Gastrocnemius medialis (tissue), 4 donors: ENCODE measurements around the gene ZNF320. TPM values are rescaled to one million over a fixed set of nuclear protein-coding genes. Genes with fewer than 3 reads are reported as not detected.
"Not testable (repeated sequence)": the region's sequence is repeated elsewhere in the genome, so short reads cannot be mapped to it uniquely, and the experiment has no call there.

Experiments used
- ATAC-seq, 2 donors: fragments of 150-250 bp; one replicate each; pipeline ENCODE4 v1.9.1; 2016
- DNase-seq, 2 donors: peaks; one replicate each; pipeline ENCODE4 v3.0.0-alpha.2; 2019
- H3K27ac ChIP-seq, 4 donors: fragments of 200-600 bp; sonication (generic); 1 replicate in 1 of 4; 2 replicates in 3 of 4; pipeline ENCODE4 v1.5.1; 2016 to 2018; ENCODE audit warnings: mild to moderate bottlenecking in 2 of 4, moderate library complexity in 1 of 4
- H3K27me3 ChIP-seq, 3 donors: fragments of 200-600 bp; sonication (generic) in 2 of 3; 1 replicate in 1 of 3; 2 replicates in 2 of 3; pipeline versions ENCODE4 v1.5.1 to v1.6.0; 2016 to 2019; ENCODE audit warnings: mild to moderate bottlenecking in 1 of 3, moderate library complexity in 1 of 3
- H3K36me3 ChIP-seq, 2 donors: fragments of 200-600 bp; sonication (generic) in 1 of 2; one replicate each; pipeline ENCODE4 v1.5.1; 2017 to 2018
- H3K4me1 ChIP-seq, 2 donors: fragments of 200-600 bp; sonication (generic) in 1 of 2; one replicate each; pipeline ENCODE4 v1.5.1; 2016 to 2017; ENCODE audit warnings: mild to moderate bottlenecking in 2 of 2
- H3K4me3 ChIP-seq, 4 donors: fragments of 200-600 bp; sonication (generic) in 3 of 4; 1 replicate in 1 of 4; 2 replicates in 3 of 4; pipeline ENCODE4 v1.5.1; 2016 to 2019; ENCODE audit warnings: mild to moderate bottlenecking in 2 of 4
- H3K9me3 ChIP-seq, 3 donors: fragments of 200-600 bp; sonication (generic) in 2 of 3; 1 replicate in 1 of 3; 2 replicates in 2 of 3; pipeline ENCODE4 v1.5.1; 2016 to 2019
- CTCF ChIP-seq, 5 experiments: fragments of 450-650 bp in 3 of 5; fragments of 200-600 bp in 2 of 5; sonication (generic) in 2 of 5; IDR thresholded peaks in 4 of 5; conservative IDR thresholded peaks in 1 of 5; 1 replicate in 4 of 5; 2 replicates in 1 of 5; pipeline ENCODE4 v1.5.1; 2016 to 2019; ENCODE audit warnings: antibody characterized with exemption in 5 of 5, mild to moderate bottlenecking in 3 of 5, moderate library complexity in 3 of 5
- POLR2A ChIP-seq, 2 donors: fragments of 450-650 bp; IDR thresholded peaks; one replicate each; pipeline ENCODE4 v1.6.1; 2017; ENCODE audit warnings: antibody characterized with exemption in 2 of 2, mild to moderate bottlenecking in 2 of 2, moderate library complexity in 2 of 2
- in situ Hi-C, 4 donors: fragments of 200-750 bp; cut with MboI; loops; one replicate each; pipeline versions ENCODE4 v1.15.0 to v1.8.0; 2017; ENCODE audit warnings: low sequenced_read_pairs in 4 of 4
- intact Hi-C: fragments of 100-400 bp; cut with DNase I; formaldehyde crosslinking; loops from one replicate; pipeline ENCODE4 v1.15.1; 2023; ENCODE audit warnings: low total_unique reads
- total RNA-seq, 4 donors: library from RNA; depleted of rRNA; stranded (reverse); fragments of >200 nt; gene quantifications; one replicate each; pipeline versions ENCODE4 v1.1.0 to v1.2.3, GENCODE V29; 2016

Gene ZNF320
- 1 to 10 TPM in 3 of 4 donors, not detected in 1; 1.3 to 2.7 (median 2.5) TPM for total RNA-seq

DNA sequence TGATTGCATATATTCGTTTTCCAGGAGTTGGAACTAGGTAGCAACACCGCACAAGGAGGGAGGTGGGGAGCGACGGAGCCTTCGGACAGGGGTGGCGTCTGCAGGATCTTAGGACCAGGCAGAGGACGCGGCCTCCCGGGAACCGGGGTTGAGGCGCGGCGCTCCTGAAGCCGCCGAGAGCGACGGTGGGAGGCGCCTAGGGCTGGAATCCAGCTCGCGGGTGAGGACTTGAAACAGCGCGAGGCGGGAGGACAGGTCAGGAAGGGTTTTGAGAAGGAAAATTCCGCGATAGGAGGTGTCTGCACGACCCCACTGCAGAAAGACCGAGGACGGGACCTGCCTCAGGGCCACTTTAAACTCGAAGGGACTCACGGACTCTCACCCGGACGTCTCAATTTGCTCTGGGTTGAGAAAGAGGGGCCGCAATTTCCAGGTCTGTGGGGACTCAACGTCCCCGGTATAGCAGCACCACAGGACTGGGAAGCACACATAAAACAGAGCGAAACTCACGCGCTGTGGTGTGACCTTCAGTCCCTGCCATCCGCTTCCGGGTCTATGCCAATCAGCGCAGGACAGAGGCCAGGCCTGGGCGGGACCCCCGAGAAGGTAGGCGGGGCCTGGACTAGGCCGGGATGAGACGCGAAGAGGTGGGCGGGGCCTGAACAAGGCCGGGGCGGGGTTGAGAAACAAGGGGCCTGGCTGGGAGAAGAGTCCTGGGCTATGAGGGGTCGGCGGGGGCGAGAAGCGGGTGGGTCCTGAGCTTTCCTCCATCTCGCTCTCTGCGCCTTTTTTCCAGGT, at the start of gene ZNF320:
Gene ZNF320, minus strand, starts transcription at position 498 of the 798 bp plus-strand sequence. CDS start 7,380 bp downstream, outside the sequence.
- ATAC-seq: peak; percentile 99

GRCh38 chr19:52946322-52947310, 49.2 kb upstream of the ZNF320 start:
- in situ Hi-C loops: no loop called here
- H3K36me3 ChIP-seq: peaks cover 5 to 12% of the 10 kb centered on the region in 2 donors
- H3K4me1 ChIP-seq: no peaks in the 10 kb centered on the region
- H3K9me3 ChIP-seq: peaks cover 0 to 44% (median 16%) of the 10 kb centered on the region in 3 donors
- intact Hi-C loops: no loop called here
- no peak overlapping the region for H3K27ac ChIP-seq
- no peak overlapping the region for H3K4me3 ChIP-seq
- DNase-seq (no peak), ATAC-seq (no peak)
- peaks cover 0 to 5% (median 0%) of the 10 kb centered on the region in 3 donors for H3K27me3 ChIP-seq
- TF ChIP-seq CTCF (IDR thresholded peaks at IDR 0.05 in 4 of 5, conservative IDR thresholded peaks at IDR 0.05 in 1 of 5) (no peak), POLR2A (IDR thresholded peaks at IDR 0.05) (no peak)

More for the DNA sequence above, at the start of gene ZNF320:
- peak within 1 kb of the TSS; percentile 81 to 94 (median 88) for H3K27ac ChIP-seq
- H3K9me3 ChIP-seq: no peaks in the 10 kb centered on the region
- in situ Hi-C loops (no loop called here), intact Hi-C loops (loop anchor here (1.0 to 5.0 kb wide), 4 partner anchors 26 to 495 kb away; partner anchors contain the start of genes ZNF468, ZNF611 and ZNF888)
- peak; percentile 85 to 93 for DNase-seq
- peak; percentile 53 to 57 for TF ChIP-seq POLR2A (IDR thresholded peaks at IDR 0.05)
- no peak for TF ChIP-seq CTCF (IDR thresholded peaks at IDR 0.05 in 4 of 5, conservative IDR thresholded peaks at IDR 0.05 in 1 of 5)
- peak within 1 kb of the TSS; percentile 66 to 96 (median 85) for H3K4me3 ChIP-seq
- peaks cover 8 to 14% of the 10 kb centered on the region in 2 donors for H3K4me1 ChIP-seq
- H3K36me3 ChIP-seq: peaks cover 0 to 7% of the 10 kb centered on the region in 2 donors
- no peaks in the 10 kb centered on the region for H3K27me3 ChIP-seq

DNA sequence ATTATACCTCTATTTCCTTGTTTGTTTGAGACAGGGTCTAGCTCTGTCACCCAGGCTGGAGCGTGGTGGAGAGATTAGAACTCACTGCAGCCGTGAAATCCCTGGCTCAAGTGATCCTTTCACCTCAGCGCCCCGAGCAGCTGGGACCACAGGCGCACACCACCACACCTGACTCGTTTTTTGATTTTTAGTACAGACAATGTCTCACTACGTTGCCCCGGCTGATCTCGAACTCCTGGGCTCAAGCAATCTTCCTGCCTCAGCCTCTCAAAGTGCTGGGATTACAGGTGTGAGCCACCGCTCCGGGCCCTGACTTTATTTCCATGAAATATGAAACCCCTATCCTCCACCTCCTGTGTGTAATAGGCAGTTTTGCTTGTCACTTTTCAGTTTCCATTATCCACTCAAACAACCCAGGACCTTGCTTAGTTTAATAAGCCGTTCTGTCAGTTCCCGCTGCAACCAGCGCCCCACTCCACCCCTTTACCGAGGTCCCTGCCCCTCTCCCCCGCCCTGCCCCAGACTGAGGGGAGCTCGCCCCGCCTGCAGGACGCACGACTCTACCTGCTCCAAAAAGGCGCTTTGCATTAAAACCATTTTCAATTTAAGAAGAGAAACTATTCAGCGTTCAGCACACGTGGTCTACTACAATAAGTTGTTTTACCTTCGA, 48.4 kb upstream of the ZNF320 start:
- ATAC-seq (no peak), DNase-seq (no peak)
- in situ Hi-C loops: no loop called here
- intact Hi-C loops: no loop called here
- Histone ChIP-seq H3K4me3 (no peak overlapping the region), H3K36me3 (peaks cover 3 to 5% of the 10 kb centered on the region in 2 donors), H3K4me1 (no peaks in the 10 kb centered on the region), H3K27me3 (peaks cover 0 to 5% (median 0%) of the 10 kb centered on the region in 3 donors), H3K27ac (no peak overlapping the region), H3K9me3 (peaks cover 0 to 36% (median 13%) of the 10 kb centered on the region in 3 donors)
- no peak for TF ChIP-seq CTCF (IDR thresholded peaks at IDR 0.05 in 4 of 5, conservative IDR thresholded peaks at IDR 0.05 in 1 of 5)
- no peak for TF ChIP-seq POLR2A (IDR thresholded peaks at IDR 0.05)

GRCh38 chr19:52944703-52945493, 47.5 kb upstream of the ZNF320 start:
- ATAC-seq, H3K4me1 ChIP-seq, H3K36me3 ChIP-seq, in situ Hi-C loops, H3K27ac ChIP-seq, DNase-seq, H3K27me3 ChIP-seq, intact Hi-C loops, H3K4me3 ChIP-seq: not testable (repeated sequence)
- peaks cover 0 to 28% (median 9%) of the 10 kb centered on the region in 3 donors for H3K9me3 ChIP-seq
